K562 (cell line): Measurements from ENCODE around the gene SCAP. TPM values are rescaled to one million over a fixed set of nuclear protein-coding genes. Genes with fewer than 3 reads are reported as not detected.
A peak's percentile ranks its signal among the peaks of the same experiment; 100 is the strongest.

Source experiments
- BRF2 ChIP-seq: IDR thresholded peaks from 3 replicates; pipeline ENCODE4 v1.6.1; 2011; ENCODE audit warnings: borderline replicate concordance, mild to moderate bottlenecking; ENCODE audit not compliant: insufficient read length, insufficient read depth
- CLOCK ChIP-seq: fragments of 250-450 bp; sonication (Bioruptor Pico); IDR thresholded peaks from 2 replicates; pipeline ENCODE4 v1.4.0; 2020; ENCODE audit warnings: mild to moderate bottlenecking, moderate library complexity, borderline replicate concordance
- CREB1 ChIP-seq, 2 experiments: sonication (generic) in 1 of 2; formaldehyde crosslinking in 1 of 2; IDR thresholded peaks; 2 replicates each; pipeline versions ENCODE4 v1.6.1 to v1.8.0; 2012 to 2022; ENCODE audit warnings: inconsistent platforms in 1 of 2, mild to moderate bottlenecking in 1 of 2, missing genetic modification reagents in 1 of 2, moderate library complexity in 1 of 2
- DPF2 ChIP-seq: fragments of 450-650 bp; IDR thresholded peaks from 2 replicates; pipeline ENCODE4 v1.6.1; 2016
- E2F5 ChIP-seq: sonication (generic); formaldehyde crosslinking; IDR thresholded peaks from 2 replicates; pipeline ENCODE4 v1.8.0; 2022; ENCODE audit warnings: mild to moderate bottlenecking, missing genetic modification reagents
- E2F6 ChIP-seq, 2 experiments: IDR thresholded peaks; 2 replicates each; pipeline ENCODE4 v1.6.1; 2011; ENCODE audit warnings: borderline replicate concordance in 1 of 2, control low read depth in 1 of 2, low read depth in 1 of 2, low read length in 1 of 2, mild to moderate bottlenecking in 1 of 2, mixed read lengths in 1 of 2, moderate library complexity in 1 of 2; ENCODE audit not compliant: insufficient read depth in 1 of 2, insufficient read length in 1 of 2, poor library complexity in 1 of 2, severe bottlenecking in 1 of 2; ENCODE audit errors: extremely low read depth in 1 of 2
- ERF ChIP-seq: fragments of 450-650 bp; formaldehyde crosslinking; IDR thresholded peaks from 2 replicates; pipeline ENCODE4 v1.4.0; 2020; ENCODE audit warnings: mild to moderate bottlenecking, mixed read lengths
- HEY1 ChIP-seq: fragments of 250-450 bp; sonication (Bioruptor Pico); IDR thresholded peaks from 2 replicates; pipeline ENCODE4 v1.5.0; 2020; ENCODE audit warnings: mild to moderate bottlenecking, moderate library complexity, borderline replicate concordance
- HMG20A ChIP-seq: fragments of 450-650 bp; formaldehyde crosslinking; conservative IDR thresholded peaks from 2 replicates; pipeline ENCODE4 v1.4.0; 2020; ENCODE audit warnings: mild to moderate bottlenecking, mixed read lengths
- HMGXB4 ChIP-seq: sonication (generic); formaldehyde crosslinking; IDR thresholded peaks from 2 replicates; pipeline ENCODE4 v1.8.1; 2023; ENCODE audit warnings: mild to moderate bottlenecking, missing genetic modification reagents
- MAFF ChIP-seq: IDR thresholded peaks from 2 replicates; pipeline ENCODE4 v1.6.1; 2012; ENCODE audit warnings: low read length, improper control_type of control experiment
- NFE2 ChIP-seq: IDR thresholded peaks from 2 replicates; pipeline ENCODE4 v1.6.1; 2014; ENCODE audit warnings: antibody characterized with exemption, low read depth
- NFYB ChIP-seq: IDR thresholded peaks from 2 replicates; pipeline ENCODE4 v1.6.1; 2011; ENCODE audit warnings: mild to moderate bottlenecking, moderate library complexity; ENCODE audit not compliant: insufficient read length; ENCODE audit errors: extremely low read depth
- POLR2AphosphoS2 ChIP-seq: IDR thresholded peaks from 2 replicates; pipeline ENCODE4 v1.6.1; 2012; ENCODE audit warnings: low read length, improper control_type of control experiment
- SAFB ChIP-seq: fragments of 200-400 bp; formaldehyde crosslinking; IDR thresholded peaks from 2 replicates; pipeline ENCODE4 v1.6.1; 2017; ENCODE audit warnings: low read depth, low read length, borderline replicate concordance
- SRF ChIP-seq, 2 experiments: fragments of 250-450, 450-650 bp in 1 of 2; sonication (Bioruptor Pico) in 1 of 2; sonication (generic) in 1 of 2; formaldehyde crosslinking; IDR thresholded peaks; 2 replicates each; pipeline versions ENCODE4 v1.5.0 to v1.5.1; 2020 to 2022; ENCODE audit warnings: mild to moderate bottlenecking in 1 of 2, missing genetic modification reagents in 1 of 2
- TAF9B ChIP-seq: fragments of 450-650 bp; IDR thresholded peaks from 2 replicates; pipeline ENCODE4 v1.6.1; 2018; ENCODE audit warnings: mild to moderate bottlenecking; ENCODE audit not compliant: partially characterized antibody
- ZNF217 ChIP-seq: sonication (generic); formaldehyde crosslinking; IDR thresholded peaks from 2 replicates; pipeline ENCODE4 v1.8.0; 2022; ENCODE audit warnings: mild to moderate bottlenecking, missing genetic modification reagents
- ZNF79 ChIP-seq: fragments of 250-450 bp; sonication (Bioruptor Pico); IDR thresholded peaks from 2 replicates; pipeline ENCODE4 v1.4.0; 2020; ENCODE audit warnings: low read depth, mild to moderate bottlenecking, moderate library complexity
- polyA plus RNA-seq, 8 experiments: library from polyadenylated mRNA; depleted of rRNA in 4 of 8; stranded (reverse) in 5 of 8; unstranded in 3 of 8; fragments of >200 nt; fragmentation: Nextera tagmentation in 2 of 8; fragmentation: Illumina TruSeq in 1 of 8; extraction: Ambion mirVana in 2 of 8; extraction: Trizol in 1 of 8; gene quantifications; 2 replicates each; pipeline versions ENCODE4 v1.2.1 to v1.2.3, GENCODE V29; 2011 to 2014; ENCODE audit warnings: inconsistent platforms in 1 of 8, missing spikeins in 1 of 8
- total RNA-seq, 7 experiments: library from RNA; depleted of rRNA in 6 of 7; stranded (reverse); fragments of >200 nt in 6 of 7; fragmentation: Illumina TruSeq in 2 of 7; extraction: Trizol in 2 of 7; gene quantifications; 2 replicates each; pipeline versions ENCODE4 v1.2.1 to v1.2.3, GENCODE V29; 2011 to 2021; ENCODE audit warnings: low replicate concordance in 1 of 7

SCAP gene
- total and polyA plus RNA-seq, 9 of the 15 experiments (the other 6 are each of a cell fraction or from before 2014, with no cell fraction given): 2.6 to 104 (median 37.8) TPM

- TF ChIP-seq CREB1 (IDR thresholded peaks at IDR 0.05) (peak; percentile 75), CREB1 (CRISPR knock-in tag; IDR thresholded peaks at IDR 0.05) (peak; percentile 81), ZNF79 (CRISPR knock-in tag) (no peak), E2F6 (IDR thresholded peaks at IDR 0.05; ENCODE audit: borderline replicate concordance in 1 of 2, extremely low read depth in 1 of 2, insufficient read depth in 1 of 2, insufficient read length in 1 of 2, low read depth in 1 of 2, low read length in 1 of 2, poor library complexity in 1 of 2, severe bottlenecking in 1 of 2) (peak; percentile 71 to 92), ZNF217 (CRISPR knock-in tag) (no peak), SAFB (peak; percentile 83; the same call in 1 of the 2 replicates), SRF (CRISPR knock-in tag; IDR thresholded peaks at IDR 0.05) (peak in 1 of 2 experiments; percentile 77; a peak in 2 of 4 replicates), NFE2 (no peak), HMG20A (CRISPR knock-in tag) (no peak), BRF2 (no peak), ERF (CRISPR knock-in tag) (no peak), CLOCK (CRISPR knock-in tag) (no peak), E2F5 (CRISPR knock-in tag) (peak; percentile 77; the same call in 1 of the 2 replicates), MAFF (no peak), NFYB (no peak), TAF9B (peak; percentile 29), HMGXB4 (CRISPR knock-in tag) (no peak), DPF2 (peak; percentile 22), POLR2AphosphoS2 (peak; percentile 89; the same call in 1 of the 2 replicates), HEY1 (CRISPR knock-in tag) (no peak)
Observed at GRCh38 chr3:47513125-47513929, 37.6 kb upstream of the SCAP start, which contains the start of gene ELP6 (continued).
